HG03558 (cell line): ENCODE data around the gene PIK3R1.

Source experiments
- ATAC-seq: cut with Tn5 transposase; IDR thresholded peaks from one replicate; pipeline ENCODE4 v1.9.1; 2021; ENCODE audit warnings: moderate number of reproducible peaks; ENCODE audit not compliant: unreplicated experiment; ENCODE audit errors: extremely low read depth

The PIK3R1 gene

GRCh38 chr5:68215208-68215897 is at the start of gene PIK3R1:
PIK3R1 (plus strand) TSS chr5:68215756; CDS start chr5:68226676, 10,920 bp downstream.
- ATAC-seq, result peak; percentile 61

GRCh38 chr5:68167195-68167651 is 48.3 kb upstream of the PIK3R1 start:
- ATAC-seq, result no peak

- ATAC-seq, result no peak
These were observed 45.7 kb upstream of the PIK3R1 start for GRCh38 chr5:68169903-68170302.

DNA sequence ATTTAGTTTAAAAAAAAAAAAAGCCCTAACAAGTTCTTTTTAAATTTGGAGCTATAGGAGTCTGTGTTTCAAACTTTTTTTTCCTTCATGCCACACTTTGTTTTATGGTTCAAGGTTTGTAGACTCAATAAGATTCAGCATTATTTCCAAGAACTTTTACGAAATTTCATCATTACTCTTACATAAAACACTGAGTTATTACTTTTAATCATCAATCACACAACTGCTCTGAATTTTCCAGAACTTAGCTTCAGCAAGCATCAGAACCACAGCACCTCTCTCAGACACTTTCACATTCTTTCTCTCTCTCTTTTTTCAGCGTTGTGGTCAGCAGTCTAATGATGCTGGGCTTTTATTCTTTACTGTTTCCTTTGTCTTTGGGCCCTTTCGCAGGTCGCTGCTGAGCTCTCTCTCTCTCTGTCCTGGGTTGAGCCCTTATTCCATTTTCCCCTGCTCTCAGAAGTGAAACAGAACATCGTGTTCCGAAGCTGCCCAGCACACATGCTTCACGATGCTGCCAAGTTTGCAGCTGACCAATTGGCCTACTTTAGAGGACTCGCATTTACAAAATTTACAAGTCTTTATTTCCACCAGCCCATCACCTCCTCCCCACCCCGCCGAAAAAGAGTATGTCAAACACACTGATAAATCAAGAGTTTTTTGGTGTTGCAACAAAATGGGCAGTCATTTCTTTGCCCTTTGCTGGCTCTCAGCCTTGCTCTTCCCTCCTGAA is 44.6 kb upstream of the PIK3R1 start:
- no peak for ATAC-seq

DNA sequence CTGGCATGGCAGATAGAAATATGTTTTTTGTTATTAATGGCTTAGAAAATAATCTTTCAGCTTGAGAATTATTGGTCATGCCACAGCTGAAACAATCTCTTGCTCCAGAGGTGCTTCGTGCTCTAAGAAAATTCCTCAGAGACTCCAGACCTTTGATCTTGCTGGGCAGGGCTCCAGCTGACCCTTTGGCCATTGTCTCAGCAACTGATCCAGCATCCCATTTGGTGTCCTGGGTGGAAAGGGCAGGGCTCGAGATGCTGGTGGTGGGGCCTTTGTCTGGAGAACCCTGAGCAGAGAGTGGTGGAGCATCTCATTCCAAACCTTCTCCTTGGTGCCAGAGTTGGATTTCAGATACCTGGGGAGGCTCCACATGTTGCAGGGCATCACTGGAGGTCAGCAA is 43.2 kb upstream of the PIK3R1 start:
- ATAC-seq, result no peak

GRCh38 chr5:68173007-68173406 is 42.5 kb upstream of the PIK3R1 start:
- no peak for ATAC-seq

- ATAC-seq, result no peak
These were observed 39.3 kb upstream of the PIK3R1 start for GRCh38 chr5:68176253-68176652.

DNA sequence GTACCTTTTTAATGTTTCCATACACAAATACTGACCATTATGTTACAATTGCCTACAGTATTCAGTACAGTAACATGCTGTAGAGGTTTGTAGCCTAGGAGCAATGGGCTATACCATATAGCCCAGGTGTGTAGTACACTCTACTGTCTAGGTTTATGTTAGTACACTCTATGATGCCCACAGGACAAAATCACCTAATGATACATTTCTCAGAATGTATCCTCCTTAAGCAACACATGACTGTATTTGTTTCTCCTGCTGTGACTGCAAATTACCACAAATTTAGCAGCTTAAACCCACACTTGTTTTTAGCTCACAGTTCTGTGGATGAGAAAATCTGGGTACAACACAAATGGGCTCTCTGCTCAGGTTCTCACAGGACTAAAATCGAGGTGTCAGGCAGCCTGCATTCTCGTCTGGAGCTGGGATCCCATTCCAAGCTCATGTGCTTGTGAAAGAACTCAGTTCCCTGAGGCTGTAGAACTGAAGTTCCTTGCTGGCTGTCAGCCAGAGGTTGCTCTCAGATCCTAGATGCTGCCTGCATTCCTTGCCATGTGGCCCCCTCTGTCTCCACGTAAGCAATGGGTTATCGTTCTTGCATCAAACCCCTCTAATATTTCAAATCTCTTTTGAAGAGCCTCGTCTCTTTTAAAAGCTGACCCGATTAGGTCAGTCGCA is 38.6 kb upstream of the PIK3R1 start:
- ATAC-seq, result no peak

DNA sequence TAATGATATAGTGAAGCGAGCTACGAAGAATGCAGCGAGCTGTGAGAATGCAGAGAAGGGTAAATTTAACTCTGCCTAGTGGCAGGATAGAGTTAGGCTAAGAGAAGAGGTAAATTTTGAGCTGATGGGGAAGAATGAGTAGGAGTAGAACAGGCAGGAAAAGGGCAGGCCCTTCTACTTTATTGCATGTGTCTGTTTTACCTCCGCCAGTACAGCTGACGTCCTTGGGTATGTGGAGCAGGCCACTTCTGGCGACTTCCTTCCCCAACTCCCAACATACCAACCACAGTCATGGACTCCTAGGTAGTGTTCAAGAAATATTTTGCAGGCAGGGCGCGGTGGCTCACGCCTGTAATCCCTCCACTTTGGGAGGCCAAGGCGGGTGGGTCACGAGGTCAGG is 37.9 kb upstream of the PIK3R1 start:
- no peak for ATAC-seq

- ATAC-seq, result no peak
These were observed 37.0 kb upstream of the PIK3R1 start for GRCh38 chr5:68178579-68178978.

DNA sequence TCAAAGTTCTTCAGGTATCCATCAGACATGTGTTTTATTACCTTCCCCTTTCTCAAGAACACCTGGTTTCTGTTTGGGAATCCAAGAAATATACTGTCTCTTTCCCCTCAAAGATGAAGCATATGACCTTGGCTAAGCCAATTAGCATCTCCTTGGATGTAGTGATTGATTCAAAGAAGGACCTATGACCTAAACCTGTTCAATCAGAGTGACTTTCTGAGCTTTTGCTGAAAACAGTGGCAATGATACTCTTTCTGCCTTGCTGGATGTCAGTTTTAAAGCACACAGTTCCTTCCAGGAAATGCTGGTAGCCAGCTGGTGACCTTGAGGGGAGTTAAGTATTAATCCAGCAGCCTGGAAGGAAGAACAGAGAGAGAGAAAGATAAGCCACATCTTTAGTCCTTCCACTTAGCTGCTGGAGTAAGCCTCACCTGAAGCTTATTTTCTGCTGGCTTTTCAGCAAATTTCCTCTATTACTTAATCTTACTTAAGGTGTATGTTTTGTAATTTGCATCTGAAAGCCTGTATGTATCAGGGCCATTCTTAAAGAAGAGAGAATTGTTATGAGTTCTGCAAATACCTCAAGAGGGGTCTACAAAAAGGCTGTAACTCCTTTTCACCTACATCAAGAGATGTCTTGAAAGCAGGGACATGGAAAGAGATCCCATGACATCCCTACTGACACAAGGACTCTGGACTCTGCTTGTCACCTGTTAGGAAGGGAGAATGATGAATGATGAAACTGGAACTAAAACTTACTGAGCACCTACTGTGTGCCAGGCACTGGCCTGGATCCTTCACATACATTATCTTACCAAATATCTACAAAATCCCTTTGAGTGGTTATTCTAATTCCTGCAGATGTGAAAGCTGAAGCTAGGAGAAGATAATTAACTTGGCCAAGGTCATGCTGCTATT is 35.2 kb upstream of the PIK3R1 start:
- no peak for ATAC-seq

GRCh38 chr5:68181039-68181599 is 34.4 kb upstream of the PIK3R1 start:
- ATAC-seq, result no peak

DNA sequence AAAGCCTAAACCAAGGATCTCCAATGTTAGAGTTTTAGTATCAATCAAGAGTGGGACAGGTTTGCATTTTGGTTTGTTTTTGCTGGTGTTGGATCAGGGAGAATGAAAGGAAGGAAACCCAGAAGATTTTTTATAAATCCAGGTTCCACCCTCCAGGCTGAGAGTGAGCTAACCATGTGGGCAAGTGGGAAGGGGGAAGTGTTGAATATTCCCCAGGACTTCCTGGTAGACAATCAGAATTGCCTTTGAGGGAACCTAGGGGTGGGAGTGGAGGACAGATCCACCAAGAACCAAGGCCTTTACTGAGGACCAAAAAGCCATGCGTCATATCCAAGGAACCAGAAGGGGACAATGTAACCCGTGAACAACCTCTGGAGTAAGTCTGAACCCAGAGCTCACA is 33.5 kb upstream of the PIK3R1 start:
- no peak for ATAC-seq

DNA sequence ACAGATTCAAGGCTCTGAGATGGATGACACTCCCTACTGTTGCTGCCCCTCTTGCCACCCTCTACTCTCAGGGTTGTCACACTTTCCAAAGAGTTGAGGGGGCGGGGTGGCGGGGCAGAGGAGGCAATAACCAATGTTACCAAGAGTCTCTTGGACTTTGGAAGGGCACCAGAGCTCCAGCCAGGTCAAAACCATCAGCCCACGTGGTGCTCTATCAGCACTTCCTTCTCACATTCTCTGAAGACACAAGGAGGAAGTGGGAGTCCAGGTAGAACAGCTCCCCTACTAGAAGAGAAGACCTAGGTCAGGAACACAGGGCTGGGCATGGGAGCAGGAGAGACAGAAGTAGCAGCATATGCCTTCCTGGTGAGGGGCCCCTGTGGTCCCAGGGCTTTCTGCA is 33.0 kb upstream of the PIK3R1 start:
- no peak for ATAC-seq

GRCh38 chr5:68187268-68188055 is 28.1 kb upstream of the PIK3R1 start:
- no peak for ATAC-seq

DNA sequence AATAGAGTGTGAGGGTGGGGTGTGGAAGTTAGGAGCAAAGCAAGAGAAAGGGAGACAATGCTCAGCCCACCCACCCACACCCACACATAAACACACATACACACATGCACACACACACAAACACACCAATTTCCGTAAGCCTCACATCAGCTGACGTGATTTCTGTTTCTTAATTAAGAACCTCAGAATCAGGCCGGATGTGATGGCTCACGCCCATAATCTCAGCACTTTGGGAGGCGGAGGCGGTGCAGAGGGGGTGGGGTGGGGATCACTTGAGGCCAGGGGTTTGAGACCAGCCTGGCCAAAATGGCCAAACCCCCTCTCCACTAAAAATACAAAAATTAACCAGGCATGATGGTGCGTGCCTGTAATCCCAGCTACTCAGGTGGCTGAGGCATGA is 26.4 kb upstream of the PIK3R1 start:
- no peak for ATAC-seq

DNA sequence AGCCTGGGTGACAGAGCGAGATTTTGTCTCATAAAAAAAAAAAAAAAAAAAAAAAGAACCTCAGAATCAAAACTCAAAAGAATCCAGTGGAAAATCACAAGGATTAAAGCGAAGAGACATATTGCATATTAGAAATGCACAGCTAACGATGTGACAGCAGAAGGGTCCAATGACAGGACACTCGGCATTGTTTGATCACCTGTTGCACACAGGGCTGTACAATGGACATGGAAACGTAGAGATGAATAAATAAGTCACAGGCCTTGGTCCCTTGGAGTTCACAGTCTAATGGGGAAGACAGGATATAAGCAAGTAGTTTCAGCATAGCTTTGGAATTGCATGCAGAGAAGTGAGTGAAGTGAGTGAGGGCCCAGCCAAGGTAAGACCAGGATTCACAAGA is 25.9 kb upstream of the PIK3R1 start:
- no peak for ATAC-seq

GRCh38 chr5:68190619-68191018 is 24.9 kb upstream of the PIK3R1 start:
- ATAC-seq, result no peak

GRCh38 chr5:68191083-68191791 is 24.3 kb upstream of the PIK3R1 start:
- ATAC-seq, result no peak
